ENCODE results near the gene SYT1.
A peak's percentile ranks its signal among the peaks of the same experiment; 100 is the strongest.

The SYT1 gene

GRCh38 chr12:78898416-78898815 lies 33.8 kb downstream of the SYT1 start:
- DNase-seq: peak; percentile 30

DNA sequence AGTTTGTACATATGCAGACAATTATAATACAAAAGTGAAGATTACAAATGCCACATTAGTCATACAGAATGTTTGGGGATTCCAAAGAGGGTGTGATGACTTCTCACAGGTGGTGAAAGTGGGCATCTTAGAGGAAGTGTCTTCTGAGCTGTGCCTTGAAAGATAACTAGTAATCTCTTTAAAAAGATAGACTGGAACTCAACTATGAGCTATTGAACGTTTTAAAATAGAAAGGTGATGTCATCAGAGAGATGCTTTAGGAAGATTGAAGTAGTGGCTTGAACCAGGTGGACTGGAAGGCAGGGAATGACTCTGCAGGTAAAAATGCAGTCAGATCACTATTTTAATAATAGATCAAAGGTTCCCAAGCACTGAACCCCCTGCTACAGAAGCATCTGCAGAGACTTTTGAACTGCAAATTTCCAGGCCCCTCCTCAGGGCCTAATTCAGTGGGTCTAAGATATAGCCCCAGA lies 50.3 kb downstream of the SYT1 start:
- DNase-seq: no peak

DNA sequence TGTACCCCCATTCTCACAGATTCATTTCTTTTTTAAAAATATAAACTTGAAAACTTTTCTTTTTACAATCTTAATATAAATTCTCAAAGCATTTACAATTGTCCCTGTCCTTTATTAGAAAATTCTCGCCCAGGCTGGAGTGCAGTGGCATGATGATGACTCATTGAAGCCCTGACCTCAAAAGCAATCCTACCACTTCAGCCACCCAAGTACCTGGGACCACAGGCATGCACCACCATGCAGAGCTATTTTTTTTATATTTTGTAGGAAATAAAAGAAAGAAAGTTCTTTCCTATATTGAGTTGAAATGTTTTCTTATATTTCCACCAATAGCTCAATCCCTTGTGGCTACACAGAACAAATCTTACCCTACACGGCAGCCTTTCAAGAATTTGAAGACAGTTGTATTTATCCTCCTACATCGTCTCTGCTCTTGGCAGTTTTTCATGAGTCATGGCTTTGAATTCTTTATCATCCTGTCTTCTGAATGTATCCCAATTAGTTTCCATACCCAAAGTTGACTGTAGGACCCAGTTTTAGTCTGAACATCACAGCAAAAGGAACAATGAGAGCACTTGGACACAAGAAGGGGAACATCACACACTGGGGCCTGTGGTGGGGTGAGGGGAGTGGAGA lies 52.4 kb downstream of the SYT1 start:
- no peak for DNase-seq

- DNase-seq: no peak
Measured at GRCh38 chr12:78917513-78917912, 52.9 kb downstream of the SYT1 start.

DNA sequence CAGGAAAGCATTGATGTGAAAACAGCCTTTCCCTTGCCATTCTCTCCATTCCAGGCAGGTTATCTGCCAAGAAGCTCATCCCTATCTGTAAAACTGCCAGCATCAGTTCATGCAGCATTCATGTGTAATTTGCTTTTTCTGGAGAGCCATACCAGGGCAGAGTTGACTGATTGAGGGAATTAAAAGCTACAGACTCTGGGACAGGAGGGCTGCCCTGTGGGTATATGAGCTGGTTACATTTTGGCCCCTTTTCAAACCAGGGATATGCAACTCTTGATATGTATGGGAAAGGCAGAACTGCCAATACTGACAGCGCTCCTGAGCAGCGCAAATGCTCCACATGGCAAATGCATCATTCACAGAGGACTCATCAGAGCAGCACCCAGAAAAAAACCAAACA lies 53.7 kb downstream of the SYT1 start:
- DNase-seq: peak; percentile 24

DNA sequence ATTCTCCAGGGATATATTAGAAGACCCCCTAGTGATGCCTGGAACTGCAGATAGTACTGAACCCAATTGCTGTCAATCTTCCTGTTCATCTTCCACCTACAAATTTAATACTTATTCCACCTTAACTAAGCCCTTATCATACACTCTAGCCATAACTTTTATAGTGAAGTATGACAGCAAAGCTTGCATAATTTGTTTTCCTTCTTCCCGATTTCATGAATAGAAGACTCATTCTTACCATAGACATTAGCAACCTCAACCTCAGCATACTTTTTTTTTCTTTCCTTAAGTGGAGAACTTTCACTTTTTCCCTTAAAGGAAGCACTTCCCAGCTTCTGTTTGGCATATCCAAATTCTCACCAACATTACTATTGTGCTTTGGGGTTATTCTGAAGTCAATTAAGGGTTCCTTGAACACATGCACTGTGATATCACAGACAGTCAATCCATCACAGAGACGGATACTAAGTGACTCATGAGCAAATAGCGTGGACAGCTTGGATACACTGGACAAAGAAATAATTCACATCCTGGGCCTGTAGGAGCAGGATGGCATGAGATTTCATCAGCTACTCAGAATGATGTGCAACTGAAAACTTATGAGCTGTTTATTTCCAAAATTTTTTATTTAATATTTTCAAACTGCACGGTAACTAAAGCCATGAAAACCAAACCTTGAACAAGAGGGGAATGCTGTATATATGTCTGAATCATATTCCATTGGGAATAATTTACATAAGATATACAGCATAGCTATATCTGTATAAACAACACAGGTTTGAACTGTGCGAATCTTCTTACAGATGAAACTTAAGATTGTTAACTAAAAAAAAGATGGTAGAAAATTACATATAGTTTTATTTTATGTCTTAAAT lies 63.9 kb downstream of the SYT1 start:
- DNase-seq: no peak

DNA sequence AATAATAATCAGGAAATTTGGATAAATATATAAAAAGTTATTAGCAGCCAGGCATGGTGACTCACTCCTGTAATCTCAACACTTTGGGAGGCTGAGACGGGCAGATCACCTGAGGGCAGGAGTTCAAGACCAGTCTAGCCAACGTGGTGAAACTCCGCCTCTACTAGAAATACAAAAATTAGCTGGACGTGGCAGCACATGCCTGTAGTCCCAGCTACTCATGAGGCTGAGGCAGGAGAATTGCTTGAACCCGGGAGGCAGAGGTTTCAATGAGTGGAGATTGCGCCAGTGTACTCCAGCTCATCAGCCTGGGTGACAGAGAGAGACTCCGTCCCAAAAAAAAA lies 64.5 kb downstream of the SYT1 start:
- no peak for DNase-seq

DNA sequence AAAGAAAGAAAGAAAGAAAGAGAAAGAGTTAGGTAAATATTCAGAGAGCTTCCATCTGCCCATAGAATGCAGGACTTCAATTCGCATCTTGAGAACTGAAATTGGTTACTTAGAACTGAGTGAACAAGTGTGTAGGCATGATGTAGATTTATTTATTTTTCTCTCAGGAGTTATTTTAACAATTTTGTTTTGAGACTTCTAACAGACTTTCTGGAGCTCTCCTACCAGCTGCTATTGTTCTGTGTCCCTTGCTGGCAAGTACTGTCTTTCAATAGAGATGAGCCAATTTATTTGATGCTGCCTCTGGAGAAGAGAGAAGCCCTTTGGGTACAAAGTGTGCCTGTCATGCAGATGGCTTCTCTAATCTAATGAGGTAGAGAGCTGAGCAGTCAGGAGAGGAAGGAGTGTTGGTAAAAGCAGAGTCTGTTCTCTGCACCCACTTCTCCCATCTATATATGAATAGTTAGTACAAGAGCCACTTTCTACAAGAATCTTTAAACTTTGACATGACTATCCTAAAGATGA lies 67.0 kb downstream of the SYT1 start:
- DNase-seq: no peak

GRCh38 chr12:78933014-78933413 lies 68.4 kb downstream of the SYT1 start:
- no peak for DNase-seq

GRCh38 chr12:78938341-78939084 lies 73.9 kb downstream of the SYT1 start:
- DNase-seq: no peak

DNA sequence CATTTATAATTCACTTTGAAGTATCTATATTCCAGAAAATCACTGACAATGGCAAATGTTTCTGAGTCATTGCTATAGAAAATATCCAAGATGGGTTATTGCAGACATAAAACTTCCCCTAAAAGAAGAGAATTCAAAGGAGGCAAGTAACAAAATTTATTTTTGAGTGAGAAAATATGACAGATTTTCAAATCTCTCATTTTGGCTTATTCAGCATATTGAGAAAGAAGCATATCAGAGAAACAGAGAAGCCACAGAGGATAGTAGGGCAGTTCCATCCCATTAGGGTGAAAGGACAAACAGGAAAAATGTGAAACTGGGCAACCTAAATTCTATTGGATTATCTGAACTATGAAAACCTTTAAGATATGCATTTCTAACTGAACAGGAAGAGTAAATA lies 85.0 kb downstream of the SYT1 start:
- DNase-seq: no peak

- no peak for DNase-seq
Measured at GRCh38 chr12:78951803-78952551, 87.4 kb downstream of the SYT1 start.

GRCh38 chr12:78952552-78952929 lies 88.0 kb downstream of the SYT1 start:
- DNase-seq: no peak

DNA sequence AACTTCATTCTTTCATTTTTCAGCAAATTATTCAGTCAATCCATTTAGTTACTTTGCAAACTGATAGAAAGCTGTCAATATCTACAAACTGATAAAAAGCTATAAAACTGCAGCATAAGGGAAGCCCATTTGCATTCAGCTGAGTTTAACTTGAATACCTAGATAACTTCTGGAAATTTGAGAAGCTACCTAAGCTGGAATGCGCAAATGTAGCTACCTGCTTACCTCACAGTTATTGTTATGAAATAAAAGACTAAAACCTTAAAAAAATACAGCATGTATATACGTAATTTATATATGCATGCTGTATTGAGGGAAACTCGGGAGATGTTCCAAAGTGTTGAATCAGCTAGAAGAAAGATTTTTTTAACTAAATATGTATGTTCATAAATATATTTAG lies 94.4 kb downstream of the SYT1 start:
- DNase-seq: no peak

GRCh38 chr12:78959556-78959955 lies 95.0 kb downstream of the SYT1 start:
- DNase-seq: no peak

DNA sequence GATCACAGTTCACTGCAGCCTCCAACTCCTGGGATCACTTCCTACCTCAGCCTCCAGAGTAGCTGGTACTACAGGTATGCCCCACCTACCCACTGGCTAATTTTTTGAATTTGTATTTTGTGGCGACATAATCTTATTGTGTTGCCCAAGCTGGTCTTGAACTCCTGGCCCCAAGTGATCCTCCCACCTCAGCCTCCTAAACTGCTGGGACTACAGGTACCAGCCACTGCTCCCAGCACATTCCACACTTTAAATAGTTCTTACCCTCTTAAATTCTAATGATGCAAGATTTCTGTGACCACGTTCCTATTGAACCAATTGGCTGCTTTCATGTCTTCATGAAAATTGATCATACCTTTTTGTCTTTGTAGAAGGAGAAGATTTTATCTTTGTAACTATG lies 96.6 kb downstream of the SYT1 start:
- no peak for DNase-seq

GRCh38 chr12:78963439-78964227 lies 99.1 kb downstream of the SYT1 start:
- no peak for DNase-seq

DNA sequence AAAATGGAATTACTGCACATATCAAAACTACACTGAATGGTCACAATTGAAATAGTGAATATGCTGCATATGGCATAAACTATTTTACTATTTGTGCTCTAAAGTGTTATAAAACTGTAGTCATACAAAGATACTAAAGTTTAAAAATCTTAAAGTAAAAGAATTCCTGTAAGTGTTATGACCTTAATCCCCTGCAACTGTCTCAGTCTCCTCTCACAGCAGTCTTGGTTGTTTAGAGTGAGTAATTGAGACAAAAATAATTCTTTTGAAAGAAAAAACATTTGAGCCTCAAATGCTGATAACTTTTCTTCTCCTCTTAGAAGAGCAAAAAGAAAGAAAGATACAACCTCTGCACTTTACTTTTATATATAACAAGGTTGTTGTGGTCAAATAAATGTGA lies 99.9 kb downstream of the SYT1 start:
- DNase-seq: no peak

- no peak for DNase-seq
Measured at GRCh38 chr12:78966062-78966461, 101.5 kb downstream of the SYT1 start.

DNA sequence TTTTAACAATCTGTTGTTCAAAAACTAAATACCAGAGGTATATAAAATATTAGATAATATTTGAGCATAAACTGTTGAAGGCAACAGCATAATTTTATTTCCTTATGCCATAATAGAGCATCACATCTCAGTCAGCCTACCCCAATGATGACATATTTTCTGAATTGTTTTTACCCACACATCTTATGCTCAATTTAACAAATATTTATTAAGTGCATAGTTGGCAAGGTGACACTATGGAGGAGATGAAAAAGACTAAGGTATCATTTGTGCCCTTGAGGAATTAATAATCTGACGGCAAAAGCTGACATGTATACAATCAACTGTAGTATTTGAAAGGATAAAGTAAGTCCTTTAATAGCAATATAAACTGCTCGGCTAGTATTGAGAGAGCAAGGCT lies 102.4 kb downstream of the SYT1 start:
- DNase-seq: no peak

GRCh38 chr12:78968226-78968625 lies 103.7 kb downstream of the SYT1 start:
- no peak for DNase-seq

DNA sequence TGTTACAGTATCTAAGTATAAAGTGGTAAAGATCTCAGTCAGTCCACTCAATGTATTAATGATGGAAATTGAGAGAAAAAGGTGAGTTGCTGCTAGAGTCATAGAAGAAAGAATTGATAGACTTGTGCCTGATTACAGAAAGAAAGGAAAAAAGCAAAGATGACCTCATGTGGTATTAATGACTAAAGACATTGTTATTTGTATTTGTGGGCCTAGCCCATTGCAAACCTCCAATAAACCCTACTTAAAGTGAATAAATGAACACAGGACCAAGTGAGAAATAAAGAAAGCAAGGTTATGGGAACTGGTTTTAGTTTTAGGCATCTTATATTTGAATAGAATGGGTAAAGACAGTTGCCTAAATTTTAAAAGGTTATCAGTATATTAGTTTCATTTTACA lies 105.5 kb downstream of the SYT1 start:
- no peak for DNase-seq
